Measurements from ENCODE around the gene FAM25A.
"Not testable (repeated sequence)": the region's sequence is repeated elsewhere in the genome, so short reads cannot be mapped to it uniquely, and the experiment has no call there.

Gene FAM25A

GRCh38 chr10:87020056-87020455, at the start of gene FAM25A:
TSS of gene FAM25A (plus strand) at chr10:87020294. CDS start at chr10:87020325, 31 bp downstream.
- DNase-seq, result not testable (repeated sequence)

GRCh38 chr10:86970982-86971231, 49.2 kb upstream of the FAM25A start:
- no peak for DNase-seq

GRCh38 chr10:86971232-86971991, 48.7 kb upstream of the FAM25A start:
- peak; percentile 40 to 70 for DNase-seq

GRCh38 chr10:86972613-86973380, 47.3 kb upstream of the FAM25A start:
- no peak for DNase-seq

GRCh38 chr10:86974484-86974883, 45.6 kb upstream of the FAM25A start:
- DNase-seq, result no peak

GRCh38 chr10:86976362-86977056, 43.6 kb upstream of the FAM25A start:
- no peak for DNase-seq

GRCh38 chr10:86978457-86978856, 41.6 kb upstream of the FAM25A start:
- not testable (repeated sequence) for DNase-seq

GRCh38 chr10:86979296-86979818, 40.7 kb upstream of the FAM25A start:
- DNase-seq, result no peak

- no peak for DNase-seq
Observed at GRCh38 chr10:86979977-86980448, 40.1 kb upstream of the FAM25A start.

- DNase-seq, result not testable (repeated sequence)
Observed at GRCh38 chr10:86981020-86981419, 39.1 kb upstream of the FAM25A start.

GRCh38 chr10:86981716-86982115, 38.4 kb upstream of the FAM25A start:
- DNase-seq, result no peak

GRCh38 chr10:86984498-86984897, 35.6 kb upstream of the FAM25A start:
- DNase-seq, result not testable (repeated sequence)

- DNase-seq, result no peak
Observed at GRCh38 chr10:86988520-86988919, 31.6 kb upstream of the FAM25A start.

- DNase-seq, result not testable (repeated sequence)
Observed at GRCh38 chr10:86991362-86991761, 28.7 kb upstream of the FAM25A start.

GRCh38 chr10:86992456-86992855, 27.6 kb upstream of the FAM25A start:
- no peak for DNase-seq

GRCh38 chr10:86992929-86993328, 27.2 kb upstream of the FAM25A start:
- DNase-seq, result no peak

GRCh38 chr10:86999802-87000403, 20.2 kb upstream of the FAM25A start:
- DNase-seq, result not testable (repeated sequence)

- DNase-seq, result no peak
Observed at GRCh38 chr10:87000491-87000890, 19.6 kb upstream of the FAM25A start.

- not testable (repeated sequence) for DNase-seq
Observed at GRCh38 chr10:87007124-87007523, 13.0 kb upstream of the FAM25A start.

- not testable (repeated sequence) for DNase-seq
Observed at GRCh38 chr10:87007674-87008073, 12.4 kb upstream of the FAM25A start.

GRCh38 chr10:87008303-87008702, 11.8 kb upstream of the FAM25A start:
- DNase-seq, result not testable (repeated sequence)

- DNase-seq, result not testable (repeated sequence)
Observed at GRCh38 chr10:87009134-87009696, 10.9 kb upstream of the FAM25A start.

All from SW 1271 (cell line).